MM.1S (cell line): ENCODE data around the gene FAIM2.
"Not testable (repeated sequence)": the region's sequence is repeated elsewhere in the genome, so short reads cannot be mapped to it uniquely, and the experiment has no call there.

Source experiments
- DNase-seq: peaks from one replicate; pipeline ENCODE4 v3.0.0-alpha.2; 2015
- H2AFZ ChIP-seq: fragments of 300-600 bp; sonication (generic); 2 replicates; pipeline ENCODE4 v1.6.0; 2016; ENCODE audit warnings: antibody characterized with exemption, low read length
- H3F3A ChIP-seq: fragments of 300-600 bp; sonication (generic); 2 replicates; pipeline ENCODE4 v1.6.1; 2016; ENCODE audit warnings: mild to moderate bottlenecking, antibody characterized with exemption, low read length, moderate library complexity, mixed read lengths; ENCODE audit not compliant: insufficient read depth
- H3K27ac ChIP-seq: fragments of 300-600 bp; sonication (generic); 2 replicates; pipeline ENCODE4 v1.5.1; 2016; ENCODE audit warnings: mild to moderate bottlenecking, low read length
- H3K27me3 ChIP-seq: fragments of 300-600 bp; sonication (generic); replicated peaks from 2 replicates; pipeline ENCODE4 v1.6.0; 2016; ENCODE audit warnings: low read length; ENCODE audit not compliant: insufficient read depth
- H3K36me3 ChIP-seq: fragments of 300-600 bp; sonication (generic); replicated peaks from 2 replicates; pipeline ENCODE4 v1.6.1; 2016; ENCODE audit warnings: mild to moderate bottlenecking, low read length, mixed read lengths; ENCODE audit not compliant: insufficient read depth
- H3K4me1 ChIP-seq: fragments of 300-600 bp; sonication (generic); 2 replicates; pipeline ENCODE4 v1.6.1; 2016; ENCODE audit warnings: low read length, mixed read lengths
- H3K4me2 ChIP-seq: fragments of 300-600 bp; sonication (generic); 2 replicates; pipeline ENCODE4 v1.6.0; 2016; ENCODE audit warnings: low read depth, low read length
- H3K4me3 ChIP-seq: fragments of 300-600 bp; sonication (generic); 2 replicates; pipeline ENCODE4 v1.5.1; 2016; ENCODE audit warnings: low read length, mixed read lengths
- H3K79me2 ChIP-seq: fragments of 300-600 bp; sonication (generic); 2 replicates; pipeline ENCODE4 v1.6.1; 2016; ENCODE audit warnings: mixed run types, low read length, mixed read lengths
- H3K9ac ChIP-seq: fragments of 300-600 bp; sonication (generic); 2 replicates; pipeline ENCODE4 v1.6.1; 2016; ENCODE audit warnings: low read length, mixed read lengths
- H3K9me2 ChIP-seq: fragments of 300-600 bp; sonication (generic); replicated peaks from 2 replicates; pipeline ENCODE4 v1.6.1; 2016; ENCODE audit warnings: mild to moderate bottlenecking, low read length, mixed read lengths; ENCODE audit not compliant: insufficient read depth
- H3K9me3 ChIP-seq: fragments of 300-600 bp; sonication (generic); replicated peaks from 2 replicates; pipeline ENCODE4 v1.6.1; 2016; ENCODE audit warnings: mild to moderate bottlenecking, low read length, mixed read lengths; ENCODE audit not compliant: insufficient read depth
- H4K20me1 ChIP-seq: fragments of 300-600 bp; sonication (generic); 2 replicates; pipeline ENCODE4 v1.6.1; 2016; ENCODE audit warnings: mild to moderate bottlenecking, low read length, moderate library complexity, mixed read lengths; ENCODE audit not compliant: insufficient read depth
- CTCF ChIP-seq: fragments of 300-600 bp; sonication (generic); IDR thresholded peaks from 2 replicates; pipeline ENCODE4 v1.5.1; 2016; ENCODE audit warnings: antibody characterized with exemption, low read length, mixed read lengths
- EZH2 ChIP-seq: fragments of 300-600 bp; sonication (generic); optimal IDR thresholded peaks from 2 replicates; pipeline ENCODE3; 2017; ENCODE audit warnings: low read depth, mild to moderate bottlenecking, antibody characterized with exemption, low read length, mixed read lengths
- EZH2phosphoT487 ChIP-seq: fragments of 300-600 bp; sonication (generic); IDR thresholded peaks from 2 replicates; pipeline ENCODE4 v1.6.1; 2018; ENCODE audit warnings: antibody characterized with exemption, low read length

FAIM2 gene

GRCh38 chr12:49882248-49882850 lies 21.4 kb downstream of the FAIM2 start:
- no peak overlapping the region for H2AFZ ChIP-seq
- DNase-seq, result no peak

GRCh38 chr12:49881415-49882247 lies 22.1 kb downstream of the FAIM2 start:
- no peaks in the 10 kb centered on the region for H3K9me3 ChIP-seq
- no peak overlapping the region for H3K4me2 ChIP-seq
- no peaks in the 10 kb centered on the region for H3F3A ChIP-seq
- H3K79me2 ChIP-seq, result no peaks in the 10 kb centered on the region
- H2AFZ ChIP-seq, result no peak overlapping the region
- no peaks in the 10 kb centered on the region for H3K9me2 ChIP-seq
- H3K4me3 ChIP-seq, result no peak overlapping the region
- no peaks in the 10 kb centered on the region for H3K36me3 ChIP-seq
- H4K20me1 ChIP-seq, result no peaks in the 10 kb centered on the region
- H3K27ac ChIP-seq, result no peak overlapping the region
- peaks cover 24% of the 10 kb centered on the region for H3K27me3 ChIP-seq
- TF ChIP-seq EZH2 (no peak), CTCF (no peak), EZH2phosphoT487 (no peak)
- H3K4me1 ChIP-seq, result no peaks in the 10 kb centered on the region
- no peak for DNase-seq
- H3K9ac ChIP-seq, result no peak overlapping the region

More at GRCh38 chr12:49882248-49882850, 21.4 kb downstream of the FAIM2 start:
- Histone ChIP-seq H3K4me2 (no peak overlapping the region), H3K27me3 (peaks cover 31% of the 10 kb centered on the region), H3K9ac (no peak overlapping the region), H3K27ac (no peak overlapping the region), H3K79me2 (no peaks in the 10 kb centered on the region), H3F3A (no peaks in the 10 kb centered on the region), H4K20me1 (no peaks in the 10 kb centered on the region), H3K36me3 (no peaks in the 10 kb centered on the region), H3K9me3 (no peaks in the 10 kb centered on the region), H3K4me3 (no peak overlapping the region), H3K4me1 (no peaks in the 10 kb centered on the region), H3K9me2 (no peaks in the 10 kb centered on the region)
- TF ChIP-seq EZH2phosphoT487, result no peak
- no peak for TF ChIP-seq CTCF
- no peak for TF ChIP-seq EZH2

GRCh38 chr12:49880756-49881414 lies 22.8 kb downstream of the FAIM2 start:
- H3F3A ChIP-seq, result no peaks in the 10 kb centered on the region
- H3K36me3 ChIP-seq, result no peaks in the 10 kb centered on the region
- no peak overlapping the region for H3K4me3 ChIP-seq
- no peaks in the 10 kb centered on the region for H3K9me3 ChIP-seq
- H3K4me2 ChIP-seq, result no peak overlapping the region
- H3K27me3 ChIP-seq, result peaks cover 21% of the 10 kb centered on the region
- no peak overlapping the region for H3K27ac ChIP-seq
- DNase-seq, result no peak
- no peaks in the 10 kb centered on the region for H3K79me2 ChIP-seq
- no peaks in the 10 kb centered on the region for H4K20me1 ChIP-seq
- TF ChIP-seq CTCF (no peak), EZH2 (no peak), EZH2phosphoT487 (no peak)
- H3K9ac ChIP-seq, result no peak overlapping the region
- H3K4me1 ChIP-seq, result no peaks in the 10 kb centered on the region
- H3K9me2 ChIP-seq, result no peaks in the 10 kb centered on the region
- H2AFZ ChIP-seq, result no peak overlapping the region

GRCh38 chr12:49879065-49879464 lies 24.6 kb downstream of the FAIM2 start:
- H3F3A ChIP-seq, result not testable (repeated sequence)

More at GRCh38 chr12:49879065-49879464, 24.6 kb downstream of the FAIM2 start:
- not testable (repeated sequence) for H3K4me1 ChIP-seq, H3K36me3 ChIP-seq, H3K27me3 ChIP-seq, H3K4me2 ChIP-seq, H3K27ac ChIP-seq, DNase-seq, H3K4me3 ChIP-seq, H3K79me2 ChIP-seq, H4K20me1 ChIP-seq, H2AFZ ChIP-seq, H3K9me3 ChIP-seq, H3K9ac ChIP-seq, H3K9me2 ChIP-seq
